ENCODE results near the gene MYO6.

The MYO6 gene

DNA sequence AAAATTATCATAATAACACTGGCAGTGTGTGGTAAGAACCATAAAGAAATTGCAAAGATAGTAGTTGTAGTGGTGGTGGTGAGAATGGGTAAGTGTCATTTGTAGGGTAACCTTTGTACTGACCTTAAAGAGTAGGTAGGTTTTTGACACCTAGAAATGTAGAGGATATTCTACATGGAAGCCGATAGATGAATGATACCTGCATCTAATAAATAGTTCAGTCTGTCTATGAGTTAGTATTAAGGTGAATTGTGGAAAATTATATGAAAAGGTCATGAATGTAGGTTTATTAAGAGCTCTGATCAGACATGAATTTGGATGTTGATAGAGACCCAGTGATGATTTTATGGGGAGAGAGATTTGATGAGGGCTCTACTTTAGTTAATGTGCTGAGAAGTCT, 78.1 kb downstream of the MYO6 start:
- H3K4me1 ChIP-seq (ENCODE audit: control insufficient read depth, insufficient read depth, low read length, poor library complexity, severe bottlenecking): no peaks in the 10 kb centered on the region
- no peaks in the 10 kb centered on the region for H3K9me3 ChIP-seq (ENCODE audit: control insufficient read depth, low read length)
- no peak overlapping the region for H3K27ac ChIP-seq (ENCODE audit: low read depth, low read length, severe bottlenecking)
- H3K4me3 ChIP-seq (ENCODE audit: extremely low read depth, insufficient read depth, low read length, poor library complexity, severe bottlenecking): no peak overlapping the region
- 92 to 100% methylated on average over 1 of the region's 1 CpG for WGBS, 2 experiments (ENCODE audit: insufficient coverage in 2 of 2)
- H3K36me3 ChIP-seq (ENCODE audit: control insufficient read depth, insufficient read depth, low read length): no peaks in the 10 kb centered on the region

DNA sequence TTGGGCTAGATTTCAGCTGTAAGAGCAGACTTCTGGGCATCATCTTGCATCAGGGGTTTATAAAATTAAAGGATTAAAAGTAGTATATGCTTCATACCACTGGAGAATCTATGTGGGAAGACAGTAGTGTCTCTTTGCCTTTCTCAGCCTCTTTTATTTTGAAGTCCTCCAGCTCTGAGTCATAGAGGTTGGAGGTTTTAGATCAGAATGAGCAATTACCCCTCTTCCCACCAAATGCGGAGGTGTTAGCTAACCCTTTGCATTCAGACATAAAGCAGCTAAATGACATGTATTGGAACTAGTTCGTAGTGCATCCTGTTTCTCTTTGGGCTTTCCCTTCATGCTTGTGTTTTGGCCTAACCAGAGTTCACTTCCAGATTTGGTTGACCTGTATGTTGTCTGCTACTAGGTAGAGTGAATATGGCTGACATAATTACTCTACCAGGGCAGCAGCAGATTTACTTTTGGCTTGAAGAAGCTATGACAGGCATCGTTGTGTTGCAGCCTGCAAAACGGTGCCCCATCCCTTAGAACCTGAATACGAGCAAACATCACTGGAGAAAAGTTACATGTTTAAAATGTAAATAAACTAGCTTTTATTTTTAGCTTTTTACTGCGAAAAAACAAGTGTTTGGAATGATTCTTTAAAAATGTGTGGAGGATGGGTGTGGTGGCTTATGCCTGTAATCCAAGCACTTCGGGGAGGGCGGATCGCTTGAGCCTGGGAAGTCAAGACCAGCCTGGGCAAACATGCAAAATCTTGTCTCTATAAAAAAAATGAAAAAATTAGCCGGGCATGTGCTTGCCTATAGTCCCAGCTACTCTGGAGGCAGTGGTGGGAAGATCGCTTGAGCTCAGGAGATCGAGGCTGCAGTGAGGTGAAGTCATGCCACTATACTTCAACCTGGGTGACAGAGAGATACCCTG, 82.2 kb downstream of the MYO6 start:
- Histone ChIP-seq H3K36me3 (ENCODE audit: control insufficient read depth, insufficient read depth, low read length) (peaks cover 11% of the 10 kb centered on the region), H3K4me1 (ENCODE audit: control insufficient read depth, insufficient read depth, low read length, poor library complexity, severe bottlenecking) (no peaks in the 10 kb centered on the region), H3K9me3 (ENCODE audit: control insufficient read depth, low read length) (no peaks in the 10 kb centered on the region), H3K4me3 (ENCODE audit: extremely low read depth, insufficient read depth, low read length, poor library complexity, severe bottlenecking) (no peak overlapping the region), H3K27ac (ENCODE audit: low read depth, low read length, severe bottlenecking) (no peak overlapping the region)
- WGBS, 2 experiments (ENCODE audit: insufficient coverage in 2 of 2): 92 to 94% methylated on average over 8 to 10 of the region's 12 CpGs

DNA sequence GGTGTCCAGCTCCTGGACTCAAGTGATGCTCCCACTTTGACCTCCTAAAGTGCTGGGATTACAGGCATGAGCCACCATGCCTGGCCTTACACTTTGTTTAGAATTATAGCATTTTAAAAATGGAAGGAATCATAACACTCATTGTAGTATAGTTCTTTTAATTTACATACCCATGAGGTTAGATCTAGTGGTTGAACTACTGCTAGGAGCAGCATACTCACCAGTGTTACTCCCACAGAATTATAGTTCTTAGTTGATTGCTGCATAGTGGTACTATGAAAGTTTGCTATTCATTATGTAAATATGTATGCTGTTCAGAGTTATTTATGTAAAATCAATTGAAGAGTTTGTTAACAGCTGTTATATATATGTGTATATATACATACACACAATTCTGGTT, 85.4 kb downstream of the MYO6 start:
- no peaks in the 10 kb centered on the region for H3K9me3 ChIP-seq (ENCODE audit: control insufficient read depth, low read length)
- H3K36me3 ChIP-seq (ENCODE audit: control insufficient read depth, insufficient read depth, low read length): peaks cover 11% of the 10 kb centered on the region

DNA sequence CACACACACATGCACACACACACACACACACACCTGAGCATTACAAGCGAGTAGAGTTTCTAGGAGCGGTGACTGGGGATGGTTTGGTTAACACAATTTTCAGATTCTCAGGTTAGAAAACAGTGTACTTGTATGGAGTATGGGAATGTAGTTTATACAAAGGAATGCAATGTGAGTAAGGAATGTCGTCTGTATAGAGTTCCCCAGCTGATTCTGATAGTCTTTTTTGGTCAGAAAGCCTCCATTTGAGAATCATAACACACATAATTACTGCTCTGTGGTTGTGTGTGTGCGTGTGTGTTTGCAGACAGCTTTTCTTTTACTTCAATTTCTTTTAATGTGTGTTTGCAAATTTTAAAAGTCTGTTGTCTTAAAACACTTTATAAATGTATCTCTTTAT, 93.2 kb downstream of the MYO6 start:
- WGBS, 2 experiments (ENCODE audit: insufficient coverage in 2 of 2): 100% methylated on average over 1 of the region's 4 CpGs; no CpG with 5 or more reads in 1 of the 2 experiments

More for the DNA sequence above, 85.4 kb downstream of the MYO6 start:
- Histone ChIP-seq H3K27ac (ENCODE audit: low read depth, low read length, severe bottlenecking) (no peak overlapping the region), H3K4me3 (ENCODE audit: extremely low read depth, insufficient read depth, low read length, poor library complexity, severe bottlenecking) (no peak overlapping the region), H3K4me1 (ENCODE audit: control insufficient read depth, insufficient read depth, low read length, poor library complexity, severe bottlenecking) (no peaks in the 10 kb centered on the region)

DNA sequence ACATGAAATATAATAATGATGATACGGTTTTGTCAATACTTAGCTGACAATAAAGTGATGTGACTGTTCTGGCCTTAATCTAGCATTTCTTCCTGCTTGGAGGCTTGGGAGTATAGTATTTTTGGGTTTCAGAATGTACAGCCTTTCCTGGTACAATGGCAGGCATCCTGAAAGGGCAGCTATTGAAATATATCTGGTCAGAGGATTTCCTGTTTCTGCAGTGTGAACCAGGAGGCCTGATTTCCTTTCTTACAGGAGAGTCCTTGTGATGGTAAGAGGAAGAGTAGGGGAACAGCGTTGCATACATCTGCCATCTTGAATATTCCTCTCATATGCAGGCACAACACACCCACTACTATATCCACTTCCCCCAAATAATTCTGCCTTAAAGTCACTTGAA, 93.7 kb downstream of the MYO6 start:
- WGBS, 2 experiments (ENCODE audit: insufficient coverage in 2 of 2): 100% methylated on average over 1 of the region's 2 CpGs; no CpG with 5 or more reads in 1 of the 2 experiments
- no peaks in the 10 kb centered on the region for H3K9me3 ChIP-seq (ENCODE audit: control insufficient read depth, low read length)
- no peak overlapping the region for H3K27ac ChIP-seq (ENCODE audit: low read depth, low read length, severe bottlenecking)
- no peaks in the 10 kb centered on the region for H3K36me3 ChIP-seq (ENCODE audit: control insufficient read depth, insufficient read depth, low read length)
- peaks cover 3% of the 10 kb centered on the region for H3K4me1 ChIP-seq (ENCODE audit: control insufficient read depth, insufficient read depth, low read length, poor library complexity, severe bottlenecking)
- no peak overlapping the region for H3K4me3 ChIP-seq (ENCODE audit: extremely low read depth, insufficient read depth, low read length, poor library complexity, severe bottlenecking)

More for the DNA sequence above, 93.2 kb downstream of the MYO6 start:
- H3K4me3 ChIP-seq (ENCODE audit: extremely low read depth, insufficient read depth, low read length, poor library complexity, severe bottlenecking): no peak overlapping the region
- H3K27ac ChIP-seq (ENCODE audit: low read depth, low read length, severe bottlenecking): peak overlapping the region; percentile 26
- H3K4me1 ChIP-seq (ENCODE audit: control insufficient read depth, insufficient read depth, low read length, poor library complexity, severe bottlenecking): peaks cover 3% of the 10 kb centered on the region
- H3K36me3 ChIP-seq (ENCODE audit: control insufficient read depth, insufficient read depth, low read length): no peaks in the 10 kb centered on the region
- no peaks in the 10 kb centered on the region for H3K9me3 ChIP-seq (ENCODE audit: control insufficient read depth, low read length)

DNA sequence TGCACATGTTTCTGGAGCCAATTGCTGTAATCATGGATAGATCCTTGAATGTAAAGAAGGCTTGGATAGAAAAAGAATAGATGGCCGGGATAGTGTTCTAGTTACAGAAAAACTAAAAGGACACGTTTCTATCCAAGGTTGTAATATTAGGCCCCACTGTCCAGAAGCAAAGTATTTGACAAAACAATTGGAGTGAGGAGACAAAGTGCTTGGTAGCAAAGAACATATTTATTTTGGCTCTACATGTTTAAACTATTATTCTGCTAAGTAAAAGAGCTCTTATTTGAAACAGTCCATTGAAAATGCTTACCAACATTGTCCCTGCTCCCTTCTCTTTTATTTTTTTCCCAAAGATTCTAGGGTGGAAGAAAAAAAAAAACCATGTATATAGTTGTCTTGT, 94.4 kb downstream of the MYO6 start:
- Histone ChIP-seq H3K27ac (ENCODE audit: low read depth, low read length, severe bottlenecking) (no peak overlapping the region), H3K4me3 (ENCODE audit: extremely low read depth, insufficient read depth, low read length, poor library complexity, severe bottlenecking) (no peak overlapping the region), H3K9me3 (ENCODE audit: control insufficient read depth, low read length) (no peaks in the 10 kb centered on the region), H3K4me1 (ENCODE audit: control insufficient read depth, insufficient read depth, low read length, poor library complexity, severe bottlenecking) (peaks cover 3% of the 10 kb centered on the region), H3K36me3 (ENCODE audit: control insufficient read depth, insufficient read depth, low read length) (no peaks in the 10 kb centered on the region)
- 100% methylated on average over 1 to 2 of the region's 2 CpGs for WGBS, 2 experiments (ENCODE audit: insufficient coverage in 2 of 2)

DNA sequence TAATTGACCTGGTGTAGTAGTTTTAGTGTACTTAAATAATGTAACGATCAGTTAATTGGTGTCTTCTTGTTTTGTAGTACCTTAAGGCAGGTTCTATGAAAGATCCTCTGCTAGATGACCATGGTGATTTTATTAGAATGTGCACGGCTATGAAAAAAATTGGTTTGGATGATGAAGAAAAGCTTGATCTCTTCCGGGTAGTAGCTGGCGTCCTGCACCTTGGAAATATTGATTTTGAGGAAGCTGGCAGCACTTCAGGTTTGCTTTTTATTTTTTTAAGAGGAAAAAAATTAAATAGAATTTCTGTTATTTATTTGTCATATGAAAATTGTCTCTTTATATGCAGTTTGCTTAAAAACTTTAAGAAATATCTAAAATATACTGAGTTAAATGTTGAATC, 99.2 kb downstream of the MYO6 start:
- no peaks in the 10 kb centered on the region for H3K36me3 ChIP-seq (ENCODE audit: control insufficient read depth, insufficient read depth, low read length)
- 94 to 98% methylated on average over 3 to 4 of the region's 4 CpGs for WGBS, 2 experiments (ENCODE audit: insufficient coverage in 2 of 2)
- no peaks in the 10 kb centered on the region for H3K9me3 ChIP-seq (ENCODE audit: control insufficient read depth, low read length)
- H3K4me1 ChIP-seq (ENCODE audit: control insufficient read depth, insufficient read depth, low read length, poor library complexity, severe bottlenecking): peaks cover 2% of the 10 kb centered on the region
- no peak overlapping the region for H3K4me3 ChIP-seq (ENCODE audit: extremely low read depth, insufficient read depth, low read length, poor library complexity, severe bottlenecking)
- no peak overlapping the region for H3K27ac ChIP-seq (ENCODE audit: low read depth, low read length, severe bottlenecking)

DNA sequence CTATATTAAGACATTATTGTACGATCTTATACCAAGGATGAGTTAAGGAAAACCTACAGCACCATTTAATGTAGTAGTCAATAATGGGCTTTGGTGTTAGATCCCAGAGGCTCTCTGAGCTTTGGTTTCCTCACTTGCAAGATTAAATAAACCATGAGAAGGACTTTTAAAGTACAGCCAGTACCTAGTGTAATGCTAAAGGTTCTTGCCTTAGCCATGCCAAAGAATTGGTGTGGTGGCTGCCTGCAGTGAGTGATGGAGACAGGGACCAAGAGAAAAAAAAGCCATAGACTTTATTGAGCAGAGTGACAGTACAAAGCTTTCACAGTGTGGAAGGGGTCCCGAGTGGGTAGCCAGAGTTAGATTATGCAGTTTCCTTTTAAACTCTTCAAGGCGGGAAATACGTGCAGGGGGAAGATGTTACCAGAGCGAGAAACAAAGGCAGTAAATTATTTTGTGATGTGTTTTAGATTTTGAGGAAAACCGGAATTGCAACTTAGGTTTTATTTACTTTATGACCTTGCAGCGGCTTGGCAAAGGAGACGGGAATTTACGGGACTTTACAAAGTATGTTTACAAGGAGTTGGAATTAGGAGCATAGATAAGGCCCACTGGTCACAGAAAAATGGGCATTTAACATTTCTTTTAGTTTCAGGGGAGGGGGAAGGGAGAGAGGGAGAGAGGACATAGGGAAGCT, 100.4 kb downstream of the MYO6 start:
- Histone ChIP-seq H3K4me1 (ENCODE audit: control insufficient read depth, insufficient read depth, low read length, poor library complexity, severe bottlenecking) (peaks cover 2% of the 10 kb centered on the region), H3K4me3 (ENCODE audit: extremely low read depth, insufficient read depth, low read length, poor library complexity, severe bottlenecking) (no peak overlapping the region), H3K9me3 (ENCODE audit: control insufficient read depth, low read length) (no peaks in the 10 kb centered on the region), H3K36me3 (ENCODE audit: control insufficient read depth, insufficient read depth, low read length) (no peaks in the 10 kb centered on the region), H3K27ac (ENCODE audit: low read depth, low read length, severe bottlenecking) (peak overlapping the region; percentile 50)
- whole genome bisulfite sequencing, 2 experiments (ENCODE audit: insufficient coverage in 2 of 2): 86 to 93% methylated on average over 7 to 8 of the region's 9 CpGs

DNA sequence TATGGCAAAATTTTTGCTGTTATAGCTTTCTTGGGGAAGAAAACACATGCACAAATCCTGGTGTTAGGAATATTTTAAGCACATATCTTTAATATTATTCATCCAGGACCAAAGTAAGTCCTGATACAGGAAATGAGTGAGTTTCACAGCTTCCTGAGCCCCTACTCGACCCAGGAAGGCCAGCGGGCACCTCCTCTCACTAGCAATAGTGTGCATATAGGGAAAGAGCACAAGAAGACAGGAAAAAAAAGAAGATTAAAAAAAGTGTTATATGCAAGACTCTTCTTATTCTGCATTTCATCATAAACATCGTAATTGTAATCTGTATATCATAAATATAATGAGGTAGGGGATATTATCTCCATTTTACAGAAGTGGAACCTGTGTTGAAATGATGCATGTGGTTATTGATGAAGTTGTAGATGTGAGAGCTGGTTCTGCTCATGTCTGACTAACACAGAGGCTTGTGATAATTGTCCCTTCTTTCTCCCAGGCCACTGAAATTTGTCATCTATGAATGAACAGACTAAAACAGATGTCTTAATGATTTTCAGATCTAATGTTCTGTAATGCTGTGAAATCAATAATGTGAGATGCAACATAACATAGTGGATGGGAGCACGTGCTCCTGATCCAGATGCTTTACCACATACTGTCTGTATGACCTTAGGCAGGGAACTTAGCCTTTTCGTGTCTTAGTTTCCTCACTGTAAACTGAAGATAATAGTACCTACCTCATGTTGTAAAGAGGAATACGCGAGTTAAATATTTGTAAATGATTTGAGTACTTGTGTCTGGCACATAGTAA, 101.2 kb downstream of the MYO6 start:
- Histone ChIP-seq H3K9me3 (ENCODE audit: control insufficient read depth, low read length) (no peaks in the 10 kb centered on the region), H3K4me3 (ENCODE audit: extremely low read depth, insufficient read depth, low read length, poor library complexity, severe bottlenecking) (no peak overlapping the region), H3K27ac (ENCODE audit: low read depth, low read length, severe bottlenecking) (peak overlapping the region; percentile 23), H3K4me1 (ENCODE audit: control insufficient read depth, insufficient read depth, low read length, poor library complexity, severe bottlenecking) (peaks cover 2% of the 10 kb centered on the region), H3K36me3 (ENCODE audit: control insufficient read depth, insufficient read depth, low read length) (no peaks in the 10 kb centered on the region)
- WGBS, 2 experiments (ENCODE audit: insufficient coverage in 2 of 2): 60 to 83% methylated on average over 1 to 2 of the region's 7 CpGs

DNA sequence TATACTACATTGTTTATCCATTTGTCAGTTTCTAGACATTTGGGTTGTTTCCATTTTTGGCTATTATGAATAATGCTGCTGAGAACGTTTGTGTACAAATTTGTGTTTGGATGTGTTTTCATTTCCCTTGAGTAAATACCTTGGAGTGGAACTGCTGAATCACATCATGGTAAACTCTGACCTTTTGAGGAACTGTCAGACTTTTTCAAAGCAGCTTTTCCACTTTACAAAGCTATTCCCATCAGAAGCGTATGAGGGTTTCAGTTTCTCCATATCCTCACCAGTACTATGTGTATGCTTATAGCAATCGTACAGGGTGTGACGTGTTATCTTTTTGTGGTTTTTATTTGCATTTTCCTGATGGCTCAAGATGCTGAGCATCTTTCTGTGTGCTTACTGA, 103.7 kb downstream of the MYO6 start:
- Histone ChIP-seq H3K4me3 (ENCODE audit: extremely low read depth, insufficient read depth, low read length, poor library complexity, severe bottlenecking) (no peak overlapping the region), H3K4me1 (ENCODE audit: control insufficient read depth, insufficient read depth, low read length, poor library complexity, severe bottlenecking) (peaks cover 2% of the 10 kb centered on the region), H3K36me3 (ENCODE audit: control insufficient read depth, insufficient read depth, low read length) (peaks cover 3% of the 10 kb centered on the region), H3K9me3 (ENCODE audit: control insufficient read depth, low read length) (no peaks in the 10 kb centered on the region), H3K27ac (ENCODE audit: low read depth, low read length, severe bottlenecking) (no peak overlapping the region)
- WGBS, 2 experiments (ENCODE audit: insufficient coverage in 2 of 2): 40 to 75% methylated on average over 1 to 2 of the region's 4 CpGs

All from mesodermal cell (in vitro differentiated cells).